HG03064 (cell line): ENCODE measurements around the gene PHLDA3.
"Not testable (repeated sequence)": the region's sequence is repeated elsewhere in the genome, so short reads cannot be mapped to it uniquely, and the experiment has no call there.

Source experiments
- ATAC-seq: cut with Tn5 transposase; IDR thresholded peaks from one replicate; pipeline ENCODE4 v1.9.1; 2021; ENCODE audit warnings: low read depth; ENCODE audit not compliant: unreplicated experiment

Gene PHLDA3

GRCh38 chr1:201504179-201504631 lies 35.2 kb upstream of the PHLDA3 start:
- no peak for ATAC-seq

GRCh38 chr1:201503397-201504176 lies 34.6 kb upstream of the PHLDA3 start:
- ATAC-seq, result no peak

DNA sequence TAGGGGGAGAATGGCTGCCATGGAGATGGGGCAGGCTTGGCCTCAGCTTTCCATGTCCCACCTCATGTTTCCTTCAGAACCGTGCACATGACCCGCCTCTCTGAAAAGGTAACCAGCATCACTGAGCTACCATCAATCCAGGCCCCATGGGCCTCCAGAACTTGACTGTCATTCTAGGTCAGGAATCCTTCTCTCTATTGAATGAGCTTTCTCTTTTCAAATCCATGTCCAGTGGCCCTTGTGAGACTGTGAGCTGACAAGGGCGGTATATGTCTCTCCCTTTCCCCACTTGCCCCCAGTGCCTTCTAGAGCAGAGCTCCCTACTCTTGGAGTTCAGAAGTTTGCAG lies 33.5 kb upstream of the PHLDA3 start:
- ATAC-seq, result no peak

DNA sequence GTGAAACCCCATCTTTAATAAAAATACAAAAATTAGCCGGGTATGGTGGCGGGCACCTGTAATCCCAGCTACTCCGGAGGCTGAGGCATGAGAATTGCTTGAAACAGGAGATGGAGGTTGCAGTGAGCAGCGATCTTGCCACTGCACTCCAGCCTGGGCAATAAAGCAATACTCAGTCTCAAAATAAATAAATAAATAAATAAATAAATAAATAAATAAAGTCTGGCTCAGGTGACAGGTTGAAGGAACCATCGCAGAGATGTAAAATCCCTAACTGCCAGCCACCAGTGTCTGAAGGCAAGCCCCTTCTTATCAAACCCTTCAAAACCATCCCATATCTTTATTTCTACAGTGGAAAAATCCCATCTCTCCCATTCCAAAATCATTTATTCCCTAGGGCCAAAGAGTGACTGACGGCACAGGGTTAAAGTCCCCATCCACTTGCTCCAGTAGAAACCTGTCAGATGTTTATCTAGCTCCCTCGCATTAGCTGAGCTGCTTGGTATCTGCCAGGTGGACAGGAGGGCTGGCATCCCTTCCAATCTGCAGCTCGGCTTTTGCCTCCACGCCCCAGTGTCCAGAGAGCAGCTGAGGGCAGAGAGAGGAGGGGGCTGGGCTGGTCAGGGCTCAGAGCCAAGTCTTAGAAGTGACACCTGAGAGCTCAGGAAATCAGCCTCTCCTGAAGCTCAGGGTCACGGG lies 33.0 kb upstream of the PHLDA3 start:
- no peak for ATAC-seq

DNA sequence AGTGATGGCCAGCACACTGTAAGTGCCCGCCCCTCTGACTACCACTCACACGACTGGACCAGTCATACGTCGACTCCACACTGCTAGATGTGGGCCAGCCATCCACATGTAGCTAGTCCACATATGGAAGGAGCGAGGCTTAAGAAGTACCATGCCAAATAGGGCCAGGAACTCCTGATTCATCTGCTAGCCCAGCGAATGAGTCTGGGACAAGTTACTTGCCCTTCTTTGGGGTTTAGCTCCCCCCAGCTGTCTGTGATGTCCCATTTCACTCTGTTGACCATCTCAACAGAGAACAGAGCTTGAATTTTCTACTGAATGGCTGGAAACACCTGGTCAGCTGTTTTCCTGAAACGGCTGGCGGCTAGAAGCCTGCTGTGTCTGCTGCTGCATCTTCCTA lies 32.2 kb upstream of the PHLDA3 start:
- no peak for ATAC-seq

- no peak for ATAC-seq
Observed at GRCh38 chr1:201500670-201501120, 31.7 kb upstream of the PHLDA3 start.

DNA sequence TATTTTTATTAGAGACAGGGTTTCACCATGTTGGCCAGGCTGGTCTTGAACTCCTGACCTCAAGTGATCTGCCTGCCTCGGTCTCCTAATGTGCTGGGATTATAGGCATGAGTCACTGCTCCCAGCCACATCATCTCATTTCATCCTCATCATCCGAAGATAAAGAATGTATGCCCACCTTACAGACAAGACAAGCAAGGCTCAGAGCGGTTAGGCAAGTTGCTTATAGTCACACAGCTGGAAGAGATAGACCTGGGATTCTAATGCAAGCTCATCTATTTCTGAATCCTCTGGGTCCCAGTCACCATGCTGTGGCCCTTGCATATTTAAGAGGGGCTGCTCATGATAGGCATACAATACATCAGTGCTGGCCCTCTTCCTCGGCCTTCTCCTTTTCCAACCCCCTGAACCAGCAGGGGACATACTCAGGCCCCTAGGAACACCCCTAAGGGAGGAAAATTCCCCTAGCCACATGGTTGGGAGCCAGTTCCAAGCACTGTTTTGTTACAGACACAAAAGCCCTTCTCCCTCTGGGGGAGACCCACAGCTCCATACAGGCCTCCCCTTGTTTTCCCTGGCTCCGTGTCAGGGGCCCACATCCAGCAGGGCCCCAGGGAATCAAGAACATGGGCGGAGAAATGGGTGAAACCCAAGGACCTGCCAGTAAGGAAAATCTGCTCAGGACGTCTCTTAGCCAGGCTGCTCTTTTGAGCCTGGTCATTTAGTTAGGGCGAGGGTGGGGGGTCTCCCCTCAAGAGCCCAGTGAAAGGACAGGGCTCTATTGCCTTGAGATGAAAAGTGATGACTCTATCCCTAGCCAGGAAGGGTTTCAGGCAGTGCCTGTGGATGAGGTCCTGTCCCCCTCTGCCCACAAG lies 31.0 kb upstream of the PHLDA3 start:
- no peak for ATAC-seq

DNA sequence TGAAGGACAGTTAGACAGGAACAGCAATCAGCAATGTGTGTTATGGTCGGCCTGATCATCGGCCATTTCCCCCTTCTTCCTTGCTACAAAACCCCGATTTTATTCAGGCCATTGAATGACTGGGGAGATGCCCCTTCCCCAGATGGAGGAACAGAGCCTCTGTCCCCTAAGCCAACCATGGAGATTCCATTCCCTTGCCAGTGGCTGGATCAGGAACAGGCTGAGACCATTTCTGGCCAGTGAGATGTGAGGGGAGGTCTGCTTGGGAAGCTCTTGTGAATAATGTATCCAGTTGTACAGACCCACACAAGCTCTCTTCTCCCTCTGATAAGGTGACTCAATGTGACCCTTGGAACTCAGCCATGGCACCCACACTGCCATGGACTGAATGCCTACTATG lies 30.2 kb upstream of the PHLDA3 start:
- no peak for ATAC-seq

DNA sequence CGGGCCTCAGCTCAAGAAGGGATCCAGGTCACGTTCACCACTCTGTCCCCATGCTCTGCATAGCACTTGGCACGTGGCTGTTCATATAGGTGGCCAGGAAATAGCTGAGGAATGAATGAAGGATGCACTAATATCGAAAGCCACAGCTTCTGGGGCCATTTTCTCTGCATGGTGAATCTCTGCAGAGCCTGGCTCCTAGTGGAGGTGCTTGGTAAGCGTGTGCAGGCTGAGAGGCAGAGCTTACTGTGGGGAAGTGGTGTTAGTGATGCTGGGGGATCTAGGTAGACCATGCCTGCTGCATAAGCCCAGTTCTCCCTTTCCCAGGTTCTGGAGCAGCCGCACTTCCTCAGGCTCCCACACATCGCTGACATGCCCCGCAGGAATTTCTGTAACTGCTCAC lies 29.6 kb upstream of the PHLDA3 start:
- ATAC-seq, result no peak

DNA sequence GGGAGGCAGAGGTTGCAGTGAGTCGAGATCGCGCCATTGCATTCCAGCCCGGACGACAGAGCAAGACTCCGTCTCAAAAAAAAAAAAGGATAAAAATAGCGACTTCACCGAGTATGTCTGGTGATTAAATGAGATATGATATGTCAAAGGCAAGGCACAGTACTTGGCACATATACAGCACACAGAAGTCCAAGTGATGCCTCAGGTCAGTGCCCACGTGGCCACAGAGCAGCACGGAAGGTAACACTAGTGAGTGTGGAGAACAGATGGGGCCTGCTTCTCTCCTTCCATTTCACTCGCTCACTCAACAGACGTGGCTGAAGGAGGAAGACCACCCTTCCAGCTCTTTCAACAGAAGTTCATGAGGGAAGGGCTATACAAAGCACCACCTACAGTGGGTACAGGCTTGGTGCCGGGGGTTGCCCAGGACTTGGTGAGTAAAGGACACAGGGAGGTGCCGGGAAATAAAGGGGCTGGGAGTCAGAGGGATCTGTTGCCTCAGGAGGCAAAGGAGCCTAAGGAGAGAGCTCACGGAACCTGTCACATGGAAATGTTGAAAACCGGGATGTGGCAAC lies 29.0 kb upstream of the PHLDA3 start:
- no peak for ATAC-seq

DNA sequence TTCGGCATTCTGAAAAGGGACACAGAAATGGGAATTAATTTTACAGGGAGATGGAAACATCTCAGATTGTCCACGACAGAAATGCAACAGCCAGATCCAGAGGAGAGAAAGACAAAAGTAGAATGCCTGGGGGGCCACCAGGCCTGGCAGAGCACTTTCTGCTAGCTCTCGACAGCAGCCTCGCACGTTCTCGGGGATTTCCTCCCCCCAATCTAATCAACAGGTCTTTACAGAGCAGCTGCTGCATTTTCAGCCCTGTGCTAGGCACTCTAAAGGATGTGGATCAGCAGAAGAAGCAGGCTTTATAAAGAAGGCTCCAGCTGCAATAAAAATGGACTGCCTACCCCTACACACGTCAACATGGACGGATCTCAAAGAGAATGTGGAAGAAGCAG lies 27.3 kb upstream of the PHLDA3 start:
- ATAC-seq, result no peak

- ATAC-seq, result no peak
Observed at GRCh38 chr1:201495551-201496295, 26.7 kb upstream of the PHLDA3 start.

DNA sequence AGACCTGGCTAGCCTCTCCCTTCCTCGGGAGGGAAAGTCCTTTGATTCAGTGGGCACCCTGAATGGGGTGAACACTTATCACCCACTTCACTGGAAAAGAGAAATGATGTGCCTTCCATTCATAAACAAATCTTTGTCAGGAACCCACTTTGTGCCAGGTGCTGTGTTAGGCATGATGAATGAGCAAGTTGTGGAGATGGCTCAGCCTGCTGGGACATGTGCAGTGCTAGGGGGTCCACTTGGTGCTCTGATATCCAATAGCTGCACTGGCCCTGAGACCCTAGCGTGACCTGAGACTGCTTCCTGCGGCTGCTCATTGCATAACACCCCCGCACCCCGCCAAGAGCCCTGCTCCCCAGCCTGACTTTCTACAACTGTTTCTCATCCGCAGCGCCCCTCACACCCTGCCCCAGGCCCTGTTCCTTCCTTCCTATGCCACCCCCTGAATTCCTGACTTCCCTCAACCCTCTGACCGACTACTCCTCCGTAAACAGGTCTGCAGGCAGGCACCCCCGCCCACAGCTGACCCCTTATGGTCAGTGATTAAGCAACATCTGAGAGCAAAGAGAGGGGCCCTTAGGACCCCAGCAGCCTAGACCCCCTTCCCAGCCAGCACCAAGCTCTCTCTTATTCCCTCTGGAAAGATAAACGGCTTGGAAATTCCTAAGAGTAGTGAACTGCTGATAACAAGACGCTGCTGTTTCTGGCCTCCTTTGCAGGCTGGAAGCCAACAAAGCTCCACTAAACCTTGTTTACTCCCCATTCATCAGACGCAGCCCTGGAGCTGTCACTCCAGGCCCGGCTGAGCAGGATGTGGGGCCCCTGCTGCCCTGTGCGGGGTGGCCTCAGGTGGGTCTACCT lies 25.0 kb upstream of the PHLDA3 start:
- ATAC-seq, result no peak

DNA sequence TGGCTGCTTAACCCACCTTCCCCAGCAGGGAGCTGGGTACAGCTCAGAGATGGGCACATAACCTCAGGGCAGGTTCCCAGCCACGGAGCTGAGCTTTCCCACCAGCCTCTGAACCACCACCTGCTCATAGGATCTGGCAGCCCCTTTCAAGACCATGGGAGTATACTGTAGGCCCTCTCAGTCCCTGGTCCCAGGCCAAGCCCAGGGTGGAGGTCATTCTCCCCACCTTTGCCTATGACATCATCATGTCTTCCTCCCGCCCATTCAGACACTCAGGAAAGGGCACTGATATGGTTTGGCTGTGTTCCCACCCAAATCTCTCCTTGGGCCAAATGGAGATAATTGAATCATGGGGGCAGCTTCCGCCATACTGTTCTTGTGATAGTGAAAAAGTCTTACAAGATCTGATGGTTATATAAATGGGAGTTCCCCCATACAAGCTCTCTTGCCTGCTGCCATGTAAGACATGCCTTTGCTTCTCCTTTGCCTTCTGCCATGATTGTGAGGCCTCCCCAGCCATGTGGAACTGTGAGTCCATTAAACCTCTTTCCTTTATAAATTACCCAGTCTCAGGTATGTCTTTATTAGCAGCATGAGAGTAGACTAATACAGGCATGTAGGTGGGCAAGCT lies 24.2 kb upstream of the PHLDA3 start:
- ATAC-seq, result not testable (repeated sequence)

DNA sequence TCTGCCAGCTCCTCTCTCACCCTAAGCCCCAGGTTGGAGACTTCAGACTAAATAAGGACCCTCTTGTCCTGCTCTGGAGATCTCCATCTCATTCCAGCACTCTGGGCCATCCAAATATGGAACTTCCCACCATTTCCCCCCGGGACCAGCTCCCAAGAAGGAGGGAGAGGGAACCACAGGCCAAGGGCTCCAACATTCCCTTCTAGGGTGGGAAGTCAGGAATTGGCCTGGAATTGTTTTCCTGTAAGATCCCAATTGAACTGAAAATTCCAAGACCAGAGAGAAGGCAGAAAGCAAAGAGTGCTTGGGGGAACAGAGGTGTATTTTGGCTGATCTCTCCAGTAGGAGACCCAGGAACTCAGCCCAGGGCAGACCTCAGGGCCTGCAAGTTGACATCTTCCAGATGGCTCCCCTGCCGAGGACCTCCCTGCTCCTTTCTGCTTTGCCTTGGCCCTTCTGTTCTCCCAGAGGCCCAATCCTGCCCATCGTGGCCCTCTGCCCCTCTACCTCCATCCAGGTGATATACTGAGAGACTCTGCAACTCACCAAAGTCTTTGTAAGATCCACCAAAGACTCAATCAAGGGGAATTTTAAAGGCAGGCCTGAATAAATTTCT lies 23.0 kb upstream of the PHLDA3 start:
- ATAC-seq, result no peak

DNA sequence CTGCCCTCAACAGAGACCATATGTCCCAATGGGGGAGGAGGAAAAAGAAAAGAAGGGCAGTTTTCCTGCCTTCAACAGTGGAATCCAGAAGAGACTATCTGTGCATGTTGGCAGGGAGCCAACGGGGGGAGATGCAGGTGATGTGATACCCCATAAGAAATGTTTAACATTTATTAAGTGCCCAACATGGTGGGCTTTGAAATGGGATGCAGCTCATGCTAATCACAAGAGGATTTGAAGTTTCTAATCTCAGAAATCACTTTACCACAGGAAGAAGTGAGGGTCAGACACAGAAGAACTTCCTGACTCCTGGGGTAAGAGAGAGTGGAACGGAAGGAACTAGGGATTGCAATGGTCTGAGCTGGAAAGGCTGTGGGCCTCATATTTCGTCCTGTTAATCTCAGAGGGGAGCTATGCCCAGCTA lies 21.7 kb upstream of the PHLDA3 start:
- ATAC-seq, result no peak

GRCh38 chr1:201489643-201490261 lies 20.8 kb upstream of the PHLDA3 start:
- no peak for ATAC-seq
